Neural progenitor cell (in vitro differentiated cells): Measurements from ENCODE around the gene BEND6. TPM values are rescaled to one million over a fixed set of nuclear protein-coding genes. Genes with fewer than 3 reads are reported as not detected.

Experiments
- DNase-seq: peaks from one replicate; pipeline ENCODE4 v3.0.0-alpha.2; 2016; ENCODE audit warnings: low spot score
- H2AFZ ChIP-seq: fragments of 200-600 bp; sonication (generic); replicated peaks from 2 replicates; pipeline ENCODE4 v1.6.1; 2016; ENCODE audit warnings: antibody characterized with exemption
- H3F3A ChIP-seq: fragments of 200-600 bp; sonication (generic); 2 replicates; pipeline ENCODE4 v1.6.1; 2016; ENCODE audit warnings: antibody characterized with exemption, low read depth
- H3K27ac ChIP-seq: fragments of 200-600 bp; sonication (generic); 2 replicates; pipeline ENCODE4 v1.5.1; 2016; ENCODE audit warnings: mild to moderate bottlenecking
- H3K27me3 ChIP-seq: fragments of 200-600 bp; sonication (generic); 2 replicates; pipeline ENCODE4 v1.6.1; 2016; ENCODE audit warnings: mild to moderate bottlenecking, moderate library complexity
- H3K36me3 ChIP-seq: fragments of 200-600 bp; sonication (generic); 2 replicates; pipeline ENCODE4 v1.5.1; 2016
- H3K4me1 ChIP-seq: fragments of 200-600 bp; sonication (generic); 2 replicates; pipeline ENCODE4 v1.6.1; 2016; ENCODE audit warnings: mixed run types
- H3K4me2 ChIP-seq: fragments of 200-600 bp; sonication (generic); 2 replicates; pipeline ENCODE4 v1.6.1; 2016
- H3K4me3 ChIP-seq: fragments of 200-600 bp; sonication (generic); 2 replicates; pipeline ENCODE4 v1.5.1; 2016
- H3K79me2 ChIP-seq: fragments of 200-600 bp; sonication (generic); 2 replicates; pipeline ENCODE4 v1.6.1; 2016; ENCODE audit warnings: low read depth
- H3K9ac ChIP-seq: fragments of 200-600 bp; sonication (generic); 2 replicates; pipeline ENCODE4 v1.6.1; 2016
- H3K9me3 ChIP-seq: fragments of 200-600 bp; sonication (generic); 2 replicates; pipeline ENCODE4 v1.5.1; 2016; ENCODE audit warnings: low read depth
- H4K20me1 ChIP-seq: fragments of 200-600 bp; sonication (generic); 2 replicates; pipeline ENCODE4 v1.6.1; 2016; ENCODE audit warnings: low read depth
- H3K27ac Mint-ChIP-seq: 3 replicates; pipeline ENCODE4 v1.8.0; 2021; ENCODE audit warnings: mixed read lengths
- H3K27me3 Mint-ChIP-seq: 2 replicates; pipeline ENCODE4 v1.8.0; 2022; ENCODE audit warnings: low read depth, mild to moderate bottlenecking, inconsistent platforms, moderate library complexity, mixed read lengths; ENCODE audit not compliant: insufficient read depth
- H3K36me3 Mint-ChIP-seq: 3 replicates; pipeline ENCODE4 v1.8.0; 2021; ENCODE audit warnings: mixed read lengths
- H3K4me1 Mint-ChIP-seq: 3 replicates; pipeline ENCODE4 v1.8.0; 2021; ENCODE audit warnings: mixed read lengths
- H3K4me3 Mint-ChIP-seq: 3 replicates; pipeline ENCODE4 v1.8.0; 2021; ENCODE audit warnings: mild to moderate bottlenecking, moderate library complexity, mixed read lengths
- H3K9me3 Mint-ChIP-seq: 3 replicates; pipeline ENCODE4 v1.8.0; 2020; ENCODE audit warnings: mixed read lengths
- CTCF ChIP-seq: fragments of 200-600 bp; sonication (generic); IDR thresholded peaks from 2 replicates; pipeline ENCODE4 v1.5.1; 2017; ENCODE audit warnings: antibody characterized with exemption, mild to moderate bottlenecking
- EZH2 ChIP-seq: fragments of 200-600 bp; sonication (generic); IDR thresholded peaks from 2 replicates; pipeline ENCODE4 v1.6.1; 2017; ENCODE audit warnings: antibody characterized with exemption, mild to moderate bottlenecking, moderate library complexity
- EZH2phosphoT487 ChIP-seq: fragments of 200-600 bp; sonication (generic); IDR thresholded peaks from 2 replicates; pipeline ENCODE4 v1.6.1; 2017; ENCODE audit warnings: antibody characterized with exemption
- total RNA-seq: library from RNA; depleted of rRNA; stranded (reverse); fragments of >200 nt; gene quantifications from 2 replicates; pipeline ENCODE4 v1.2.3, GENCODE V29; 2015; ENCODE audit warnings: low replicate concordance

Gene BEND6
- total RNA-seq, 1 donor from 2014 or later, result 2.4 TPM

GRCh38 chr6:56949265-56949664, 5.6 kb upstream of the BEND6 start:
- no peaks in the 10 kb centered on the region for H3K36me3 ChIP-seq
- no peak for DNase-seq
- H3K79me2 ChIP-seq, result peaks cover 13% of the 10 kb centered on the region
- H3K27me3 Mint-ChIP-seq, result peaks cover 15% of the 10 kb centered on the region
- TF ChIP-seq EZH2 (no peak), CTCF (no peak), EZH2phosphoT487 (no peak)
- H3K36me3 Mint-ChIP-seq, result no peaks in the 10 kb centered on the region
- no peak overlapping the region for H3K27ac Mint-ChIP-seq
- H3K9me3 ChIP-seq, result no peaks in the 10 kb centered on the region
- peaks cover 4% of the 10 kb centered on the region for H3K4me1 ChIP-seq
- H3K27me3 ChIP-seq, result peaks cover 25% of the 10 kb centered on the region
- no peak overlapping the region for H3K4me3 ChIP-seq
- no peak overlapping the region for H2AFZ ChIP-seq
- no peak overlapping the region for H3K4me3 Mint-ChIP-seq
- H3K4me2 ChIP-seq, result no peak overlapping the region
- H3K27ac ChIP-seq, result no peak overlapping the region
- H3K9me3 Mint-ChIP-seq, result no peaks in the 10 kb centered on the region
- H3K4me1 Mint-ChIP-seq, result peaks cover 10% of the 10 kb centered on the region
- H3K9ac ChIP-seq, result no peak overlapping the region
- H4K20me1 ChIP-seq, result no peaks in the 10 kb centered on the region
- H3F3A ChIP-seq, result peaks cover 7% of the 10 kb centered on the region

GRCh38 chr6:56949925-56950495, 4.9 kb upstream of the BEND6 start:
- H3K4me1 Mint-ChIP-seq, result peaks cover 11% of the 10 kb centered on the region
- Histone ChIP-seq H3K4me3 (no peak overlapping the region), H3F3A (peaks cover 7% of the 10 kb centered on the region), H2AFZ (no peak overlapping the region), H3K4me2 (no peak overlapping the region), H4K20me1 (no peaks in the 10 kb centered on the region), H3K27me3 (peaks cover 28% of the 10 kb centered on the region), H3K36me3 (no peaks in the 10 kb centered on the region), H3K27ac (no peak overlapping the region), H3K9me3 (no peaks in the 10 kb centered on the region), H3K9ac (no peak overlapping the region), H3K79me2 (peaks cover 13% of the 10 kb centered on the region), H3K4me1 (peaks cover 4% of the 10 kb centered on the region)
- H3K36me3 Mint-ChIP-seq, result no peaks in the 10 kb centered on the region
- no peak overlapping the region for H3K27ac Mint-ChIP-seq
- no peak overlapping the region for H3K4me3 Mint-ChIP-seq
- no peak for TF ChIP-seq EZH2phosphoT487
- no peak for TF ChIP-seq CTCF
- TF ChIP-seq EZH2, result no peak
- no peaks in the 10 kb centered on the region for H3K9me3 Mint-ChIP-seq
- DNase-seq, result no peak
- peaks cover 15% of the 10 kb centered on the region for H3K27me3 Mint-ChIP-seq

- H3K4me3 ChIP-seq, result no peak overlapping the region
- no peak overlapping the region for H3K27ac ChIP-seq
- no peak overlapping the region for H3K9ac ChIP-seq
- DNase-seq, result no peak
- H3K4me1 Mint-ChIP-seq, result peaks cover 17% of the 10 kb centered on the region
- H2AFZ ChIP-seq, result no peak overlapping the region
- H3F3A ChIP-seq, result peaks cover 17% of the 10 kb centered on the region
- no peaks in the 10 kb centered on the region for H4K20me1 ChIP-seq
- no peaks in the 10 kb centered on the region for H3K9me3 Mint-ChIP-seq
- peaks cover 17% of the 10 kb centered on the region for H3K27me3 Mint-ChIP-seq
- no peak for TF ChIP-seq EZH2phosphoT487
- no peak for TF ChIP-seq EZH2
- no peak for TF ChIP-seq CTCF
- H3K27ac Mint-ChIP-seq, result no peak overlapping the region
- H3K4me3 Mint-ChIP-seq, result no peak overlapping the region
- H3K79me2 ChIP-seq, result peaks cover 13% of the 10 kb centered on the region
- peaks cover 35% of the 10 kb centered on the region for H3K27me3 ChIP-seq
- no peaks in the 10 kb centered on the region for H3K36me3 Mint-ChIP-seq
- H3K4me2 ChIP-seq, result no peak overlapping the region
- H3K9me3 ChIP-seq, result no peaks in the 10 kb centered on the region
- peaks cover 10% of the 10 kb centered on the region for H3K4me1 ChIP-seq
- no peaks in the 10 kb centered on the region for H3K36me3 ChIP-seq
These were observed 3.7 kb upstream of the BEND6 start for GRCh38 chr6:56951049-56951831.
